ENCODE data around the gene PNKD. TPM values are rescaled to one million over a fixed set of nuclear protein-coding genes. Genes with fewer than 3 reads are reported as not detected.

The PNKD gene
- total RNA-seq, 1 experiment from 2014 or later = 54.2 TPM

DNA sequence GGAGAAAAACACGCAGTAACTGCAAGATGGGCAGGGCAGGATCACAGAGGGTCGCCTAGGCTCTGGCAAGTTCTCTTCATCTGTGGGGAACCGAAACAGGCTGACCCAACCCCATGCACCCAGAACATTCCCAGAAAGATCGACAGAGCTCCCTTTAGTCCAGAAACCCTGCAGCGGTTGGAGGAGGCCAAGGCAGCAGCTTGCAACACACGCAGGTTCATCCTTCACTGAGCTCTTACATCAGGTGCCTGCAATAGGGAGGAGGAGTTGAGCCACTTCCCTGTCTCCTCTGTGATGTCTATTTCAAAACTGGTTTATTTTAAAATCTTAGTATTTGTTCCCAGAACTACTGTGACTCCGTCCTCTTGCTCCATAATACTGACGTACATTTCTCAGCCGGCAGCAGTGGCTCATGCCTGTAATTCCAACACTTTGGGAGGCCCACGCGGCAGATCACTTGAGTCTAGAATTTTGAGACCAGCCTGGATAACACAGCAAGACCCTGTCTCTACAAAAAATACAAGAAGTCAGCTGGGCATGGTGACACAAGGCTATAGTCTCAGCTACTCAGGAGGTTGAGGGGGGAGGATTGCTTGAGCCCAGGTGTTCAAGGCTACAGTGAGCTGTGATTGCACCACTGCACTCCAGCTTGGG is 100.2 kb downstream of the PNKD start:
- DNase-seq (ENCODE audit: low read depth) = no peak

DNA sequence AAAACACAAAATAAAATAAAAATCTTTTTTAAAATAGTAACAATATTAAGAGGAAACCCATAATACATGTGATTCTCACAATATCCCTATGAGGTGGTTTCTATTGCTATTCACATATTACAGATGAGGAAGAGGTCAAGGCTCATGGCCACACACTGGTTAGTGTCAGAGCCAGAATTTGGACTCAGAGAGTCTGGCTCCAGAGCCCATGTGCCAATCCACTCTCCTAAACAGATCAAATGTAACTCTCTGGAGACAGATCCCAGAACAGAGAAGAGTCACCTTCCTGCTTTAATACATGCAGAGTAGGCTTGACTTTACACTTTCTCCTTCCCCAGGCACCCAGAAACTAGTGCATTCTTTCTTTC is 101.6 kb downstream of the PNKD start:
- DNase-seq (ENCODE audit: low read depth) = no peak

DNA sequence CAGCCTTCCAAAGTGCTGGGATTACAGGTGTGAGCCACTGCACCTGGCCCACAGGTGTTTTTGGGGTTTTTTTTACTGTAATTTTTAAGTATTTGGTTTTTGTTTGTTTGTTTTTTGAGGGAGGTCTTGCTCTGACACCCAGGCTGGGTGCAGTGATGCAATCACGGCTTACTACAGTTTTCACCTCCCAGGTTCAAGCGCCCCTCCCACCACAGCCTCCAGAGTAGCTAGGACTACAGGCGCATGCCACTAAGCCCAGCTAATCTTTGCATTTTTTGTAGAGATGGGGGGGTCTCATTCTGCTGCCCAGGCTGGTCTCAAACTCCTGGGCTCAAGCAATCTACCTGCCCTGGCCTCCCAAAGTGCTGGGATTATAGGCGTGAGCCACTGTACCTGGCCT is 104.5 kb downstream of the PNKD start:
- DNase-seq (ENCODE audit: low read depth) = no peak

DNA sequence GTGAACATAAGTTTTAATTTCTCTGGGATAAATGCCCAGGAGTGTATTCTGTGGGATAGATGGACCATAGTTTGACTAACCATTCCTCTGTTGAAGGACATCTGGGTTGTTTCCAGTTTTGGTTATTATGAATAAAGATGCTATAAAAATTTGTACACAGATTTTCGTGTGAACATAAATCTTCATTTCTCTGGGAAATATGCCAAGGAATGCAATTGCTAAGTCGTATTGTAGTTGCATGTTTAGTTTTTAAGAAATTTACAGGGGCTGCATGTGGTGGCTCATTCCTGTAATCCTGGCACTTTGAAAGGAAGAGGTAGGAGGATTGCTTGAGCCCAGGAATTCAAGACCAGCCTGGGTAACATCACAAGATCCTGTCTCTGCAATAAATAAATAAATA is 104.9 kb downstream of the PNKD start:
- DNase-seq (ENCODE audit: low read depth) = peak; percentile 41

DNA sequence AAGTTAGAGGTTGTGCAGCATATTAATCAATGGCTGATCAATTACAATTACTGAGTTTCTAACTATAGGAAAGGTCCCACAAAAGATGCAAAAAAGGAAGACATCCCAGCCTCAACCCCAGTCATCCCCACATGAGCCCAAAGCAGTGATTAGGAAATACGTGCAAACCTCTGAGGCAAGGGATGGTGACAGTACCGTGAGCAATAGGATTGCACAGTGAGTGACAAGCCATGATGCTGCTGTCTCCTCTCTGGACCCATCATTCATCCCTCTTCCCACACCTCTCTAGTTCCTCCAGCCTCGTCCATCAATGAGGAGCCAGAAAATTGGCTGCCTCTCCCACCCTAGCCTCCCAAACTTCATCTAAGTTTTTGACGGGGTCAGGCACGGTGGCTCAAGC is 107.7 kb downstream of the PNKD start:
- DNase-seq (ENCODE audit: low read depth) = no peak

DNA sequence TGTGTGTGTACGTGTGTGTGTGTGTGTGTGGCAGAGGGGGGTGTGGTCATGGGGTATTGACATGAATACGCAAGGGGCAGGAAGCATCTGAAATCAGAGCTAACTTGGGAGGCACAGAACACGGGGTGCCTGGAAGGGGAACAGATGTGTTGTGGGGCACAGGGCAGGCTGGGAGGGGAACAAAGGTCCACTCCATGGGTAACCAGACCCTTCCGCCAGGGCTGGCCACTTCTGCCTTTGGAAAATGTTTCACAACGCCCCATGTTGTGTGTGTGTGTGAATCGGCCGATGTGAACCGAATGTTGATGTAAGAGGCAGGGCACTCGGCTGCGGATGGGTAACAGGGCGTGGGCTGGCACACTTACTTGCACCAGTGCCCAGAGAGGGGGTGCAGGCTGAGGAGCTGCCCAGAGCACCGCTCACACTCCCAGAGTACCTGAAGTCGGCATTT is 111.6 kb downstream of the PNKD start, which contains the start of gene SLC11A1:
TSS of gene SLC11A1 (plus strand) at position 358 of the 451 bp plus-strand sequence. CDS start 96 bp downstream, outside the sequence.
- no peak for DNase-seq (ENCODE audit: low read depth)

DNA sequence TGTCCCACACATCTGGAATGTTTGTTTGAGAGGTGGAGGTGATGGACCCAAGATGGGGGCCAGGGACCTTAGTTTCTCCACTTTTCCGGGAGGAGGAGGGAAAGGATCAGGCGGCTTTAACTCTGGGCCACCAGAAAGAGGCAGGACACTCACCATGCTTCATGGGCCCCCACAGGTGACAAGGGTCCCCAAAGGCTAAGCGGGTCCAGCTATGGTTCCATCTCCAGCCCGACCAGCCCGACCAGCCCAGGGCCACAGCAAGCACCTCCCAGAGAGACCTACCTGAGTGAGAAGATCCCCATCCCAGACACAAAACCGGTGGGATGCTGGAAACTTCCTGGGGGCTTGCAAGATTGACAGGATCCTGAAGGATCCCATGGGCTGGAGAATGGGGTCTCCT is 112.5 kb downstream of the PNKD start:
- DNase-seq (ENCODE audit: low read depth) = no peak

DNA sequence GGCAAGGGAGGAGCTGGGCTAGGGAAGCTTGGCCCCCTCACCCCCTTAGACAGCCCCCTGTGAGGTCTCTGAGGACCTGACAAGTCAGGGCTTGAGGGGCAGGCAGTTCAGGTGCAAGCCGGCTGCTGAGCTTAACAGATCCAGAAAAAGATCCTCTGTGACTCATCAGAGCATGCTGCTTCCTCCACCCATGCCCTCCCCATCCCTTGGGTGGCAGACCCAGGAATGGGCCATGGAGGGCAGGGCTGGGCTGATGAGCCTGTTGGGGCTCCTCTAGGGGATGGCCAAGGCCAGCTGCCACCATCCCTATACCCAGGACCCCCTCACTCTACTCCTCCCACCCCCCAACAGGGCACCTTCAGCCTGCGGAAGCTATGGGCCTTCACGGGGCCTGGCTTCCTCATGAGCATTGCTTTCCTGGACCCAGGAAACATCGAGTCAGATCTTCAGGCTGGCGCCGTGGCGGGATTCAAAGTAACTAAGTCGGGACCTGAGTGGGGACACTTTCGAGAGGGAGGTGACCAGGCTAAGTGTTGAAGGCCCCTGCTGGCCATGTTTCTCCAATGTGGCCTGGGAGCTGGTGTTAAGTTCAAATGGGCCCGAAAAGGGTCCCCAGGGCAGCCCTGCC is 113.7 kb downstream of the PNKD start:
- peak; percentile 19 for DNase-seq (ENCODE audit: low read depth)

DNA sequence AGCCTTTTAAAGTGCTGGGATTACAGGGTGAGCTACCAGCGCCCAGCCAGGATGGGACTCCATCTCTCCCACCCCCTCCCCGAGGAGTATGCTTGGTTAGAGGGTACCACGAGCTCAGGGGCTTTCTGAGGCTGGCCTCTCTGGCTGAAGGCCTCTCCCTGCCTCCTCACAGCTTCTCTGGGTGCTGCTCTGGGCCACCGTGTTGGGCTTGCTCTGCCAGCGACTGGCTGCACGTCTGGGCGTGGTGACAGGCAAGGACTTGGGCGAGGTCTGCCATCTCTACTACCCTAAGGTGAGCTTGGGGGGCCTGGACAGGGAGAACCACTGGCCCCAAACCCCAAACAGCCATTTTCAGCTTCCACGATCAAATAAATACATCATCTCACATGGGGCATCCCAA is 114.7 kb downstream of the PNKD start:
- DNase-seq (ENCODE audit: low read depth) = no peak

DNA sequence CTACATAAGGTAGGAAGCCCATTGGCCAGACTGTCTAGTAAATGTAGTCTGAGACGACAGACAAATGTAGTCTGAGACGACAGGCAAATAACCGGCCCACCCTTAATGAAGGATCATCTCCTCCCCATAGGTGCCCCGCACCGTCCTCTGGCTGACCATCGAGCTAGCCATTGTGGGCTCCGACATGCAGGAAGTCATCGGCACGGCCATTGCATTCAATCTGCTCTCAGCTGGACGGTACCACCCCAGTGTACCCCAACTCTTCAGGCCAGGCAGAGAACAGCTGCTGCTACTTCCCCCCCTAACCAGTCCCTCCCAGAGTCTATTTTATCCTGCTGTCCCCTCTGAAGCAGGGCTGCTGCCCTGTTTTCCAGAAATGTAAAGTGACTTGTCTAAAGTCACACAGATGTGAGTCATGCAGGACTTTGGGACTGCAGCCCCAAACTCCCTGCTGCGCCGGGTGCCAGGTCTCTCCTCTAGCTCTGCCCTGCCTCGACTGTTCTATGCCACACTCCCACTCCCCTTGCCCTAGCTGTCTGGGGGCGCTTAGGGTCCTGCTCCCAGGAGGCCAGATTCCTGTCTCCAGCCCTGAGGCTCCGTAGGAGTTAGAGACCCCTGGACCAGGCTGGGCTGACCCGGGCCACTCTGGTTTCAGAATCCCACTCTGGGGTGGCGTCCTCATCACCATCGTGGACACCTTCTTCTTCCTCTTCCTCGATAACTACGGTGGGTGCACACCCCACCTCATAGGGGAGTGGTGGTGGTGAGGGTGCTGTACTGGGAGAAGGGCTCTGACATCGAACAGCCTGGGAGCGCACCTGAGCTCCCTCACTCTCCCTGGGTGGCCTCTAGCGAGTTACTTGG is 116.4 kb downstream of the PNKD start:
- DNase-seq (ENCODE audit: low read depth) = no peak

DNA sequence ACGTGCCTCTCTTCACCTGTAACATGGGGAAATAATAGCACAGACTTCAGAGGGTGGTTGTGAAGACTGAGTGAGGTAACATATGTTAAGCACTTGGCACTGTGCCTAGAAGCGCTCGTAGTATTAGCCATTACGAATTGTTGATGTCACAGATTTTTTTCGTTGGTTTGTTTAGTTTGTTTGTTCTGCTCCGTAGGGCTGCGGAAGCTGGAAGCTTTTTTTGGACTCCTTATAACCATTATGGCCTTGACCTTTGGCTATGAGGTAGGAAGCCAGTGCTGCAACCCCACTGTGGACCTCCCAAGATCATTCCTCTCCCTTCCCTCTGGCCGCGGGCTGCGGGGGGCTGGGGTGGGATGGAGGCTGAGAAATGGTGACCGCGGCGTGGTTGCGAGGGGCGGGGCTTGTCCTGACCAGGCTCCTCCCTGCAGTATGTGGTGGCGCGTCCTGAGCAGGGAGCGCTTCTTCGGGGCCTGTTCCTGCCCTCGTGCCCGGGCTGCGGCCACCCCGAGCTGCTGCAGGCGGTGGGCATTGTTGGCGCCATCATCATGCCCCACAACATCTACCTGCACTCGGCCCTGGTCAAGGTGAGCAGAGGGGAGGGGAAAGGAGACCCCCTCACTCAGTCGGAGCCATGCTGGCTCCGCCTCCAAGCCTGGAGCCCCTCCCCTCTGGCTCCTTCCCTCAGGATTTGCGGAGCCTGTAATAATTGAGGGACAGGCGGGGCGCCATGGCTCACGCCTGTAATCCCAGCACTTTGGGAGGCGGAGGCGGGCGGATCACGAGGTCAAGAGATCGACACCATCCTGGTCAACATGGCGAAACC is 117.3 kb downstream of the PNKD start:
- DNase-seq (ENCODE audit: low read depth) = peak; percentile 28

DNA sequence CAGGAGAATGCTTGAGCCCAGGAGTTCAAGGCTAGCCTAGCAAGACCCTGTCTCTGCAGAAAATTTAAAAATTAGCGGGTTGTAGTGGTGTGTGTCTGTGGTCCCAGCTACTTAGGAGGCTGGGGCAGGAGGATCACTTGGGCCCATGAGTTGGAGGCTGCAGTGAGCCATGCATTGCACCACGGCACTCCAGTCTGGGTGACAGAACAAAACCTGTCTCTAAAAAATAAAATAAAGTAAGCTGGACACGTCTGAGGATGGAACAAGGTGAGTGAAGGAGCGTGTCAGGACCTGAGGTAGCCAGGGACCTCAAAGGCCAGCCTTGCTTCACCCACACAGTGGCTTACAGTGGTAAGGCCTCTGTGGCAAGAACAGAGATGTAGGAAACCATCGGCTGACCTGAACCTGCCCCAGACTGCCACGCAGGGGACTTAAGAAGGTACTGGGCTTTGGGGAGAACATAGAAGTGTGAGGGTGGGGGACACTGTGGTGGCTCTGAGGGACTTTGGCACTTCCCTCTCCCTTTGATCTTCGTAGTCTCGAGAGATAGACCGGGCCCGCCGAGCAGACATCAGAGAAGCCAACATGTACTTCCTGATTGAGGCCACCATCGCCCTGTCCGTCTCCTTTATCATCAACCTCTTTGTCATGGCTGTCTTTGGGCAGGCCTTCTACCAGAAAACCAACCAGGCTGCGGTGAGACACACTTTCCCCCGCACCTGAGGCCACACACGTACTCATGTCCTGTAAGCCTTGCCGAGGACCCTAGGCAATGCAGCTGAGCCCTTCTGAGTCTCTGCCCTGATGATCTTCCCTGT is 119.2 kb downstream of the PNKD start:
- DNase-seq (ENCODE audit: low read depth) = no peak

DNA sequence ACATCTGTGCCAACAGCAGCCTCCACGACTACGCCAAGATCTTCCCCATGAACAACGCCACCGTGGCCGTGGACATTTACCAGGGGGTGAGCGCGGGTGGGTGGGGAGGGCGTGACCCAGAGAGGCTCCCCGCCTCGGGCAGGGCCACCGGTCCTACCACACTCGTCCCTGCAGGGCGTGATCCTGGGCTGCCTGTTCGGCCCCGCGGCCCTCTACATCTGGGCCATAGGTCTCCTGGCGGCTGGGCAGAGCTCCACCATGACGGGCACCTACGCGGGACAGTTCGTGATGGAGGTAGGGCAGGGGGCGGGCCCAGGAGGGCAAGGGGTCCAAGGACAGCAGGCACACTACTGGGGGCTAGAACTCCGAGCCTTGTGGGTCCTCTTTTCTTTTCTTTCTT is 120.9 kb downstream of the PNKD start:
- DNase-seq (ENCODE audit: low read depth) = no peak

DNA sequence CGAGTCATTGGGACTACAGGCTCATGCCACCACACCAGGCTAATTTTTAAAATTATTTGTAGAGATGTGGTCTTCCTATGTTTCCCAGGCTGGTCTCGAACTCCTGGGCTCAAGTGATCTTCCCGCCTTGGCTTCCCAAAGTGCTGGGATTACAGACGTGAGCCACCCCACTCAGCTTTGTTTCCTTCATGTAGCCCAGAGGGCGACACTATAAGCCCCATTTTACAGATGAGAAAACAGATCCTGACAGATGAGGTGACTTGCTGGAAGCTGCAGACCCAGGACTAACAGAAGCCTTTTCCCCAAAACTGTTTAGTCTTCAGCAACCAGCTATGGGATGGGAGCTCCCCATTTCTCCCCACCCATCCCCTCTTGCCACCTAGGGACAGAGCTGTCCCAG is 122.1 kb downstream of the PNKD start:
- no peak for DNase-seq (ENCODE audit: low read depth)

DNA sequence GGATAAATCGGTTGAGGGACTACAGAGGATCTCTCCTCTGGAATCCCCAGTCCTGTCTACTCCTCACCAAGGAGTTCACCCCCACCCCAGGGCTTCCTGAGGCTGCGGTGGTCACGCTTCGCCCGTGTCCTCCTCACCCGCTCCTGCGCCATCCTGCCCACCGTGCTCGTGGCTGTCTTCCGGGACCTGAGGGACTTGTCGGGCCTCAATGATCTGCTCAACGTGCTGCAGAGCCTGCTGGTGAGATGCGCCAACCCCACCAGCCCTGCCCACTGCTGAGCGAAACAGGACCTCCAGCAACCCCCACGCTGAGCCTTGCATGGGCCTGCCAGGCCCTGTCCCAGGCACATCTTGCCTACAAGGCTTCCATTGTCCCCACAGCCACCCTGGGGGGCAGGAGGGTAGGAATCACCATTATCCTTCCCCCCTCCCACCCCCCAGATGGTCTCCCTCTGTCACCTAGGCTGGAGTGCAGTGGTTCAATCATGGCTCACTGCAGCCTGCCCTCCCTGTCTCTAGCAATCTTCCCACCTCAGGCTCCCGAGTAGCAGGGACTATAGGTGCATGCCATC is 122.7 kb downstream of the PNKD start:
- DNase-seq (ENCODE audit: low read depth) = no peak

DNA sequence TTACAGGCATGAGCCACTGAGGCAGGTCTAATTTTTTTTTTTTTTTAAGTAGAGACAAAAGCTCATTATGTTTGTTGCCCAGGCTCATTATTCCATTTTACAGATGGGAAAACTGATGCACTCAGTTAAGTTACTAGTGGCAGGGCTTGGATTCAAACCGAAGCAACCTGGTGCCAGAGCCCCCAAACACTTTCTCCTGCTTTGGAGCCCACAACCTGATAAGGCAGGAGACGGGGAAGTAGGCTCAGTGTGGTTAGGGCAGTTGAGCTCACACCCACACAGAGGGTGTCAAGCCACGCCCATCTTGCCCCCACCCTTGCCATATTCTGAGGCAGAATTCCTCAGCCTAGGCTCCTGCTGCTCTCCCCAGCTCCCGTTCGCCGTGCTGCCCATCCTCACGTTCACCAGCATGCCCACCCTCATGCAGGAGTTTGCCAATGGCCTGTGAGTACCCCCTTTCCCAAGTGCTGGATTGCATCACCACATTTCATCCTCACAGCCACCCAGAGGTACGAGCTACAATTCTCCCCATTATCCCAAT is 123.5 kb downstream of the PNKD start:
- DNase-seq (ENCODE audit: low read depth) = no peak

DNA sequence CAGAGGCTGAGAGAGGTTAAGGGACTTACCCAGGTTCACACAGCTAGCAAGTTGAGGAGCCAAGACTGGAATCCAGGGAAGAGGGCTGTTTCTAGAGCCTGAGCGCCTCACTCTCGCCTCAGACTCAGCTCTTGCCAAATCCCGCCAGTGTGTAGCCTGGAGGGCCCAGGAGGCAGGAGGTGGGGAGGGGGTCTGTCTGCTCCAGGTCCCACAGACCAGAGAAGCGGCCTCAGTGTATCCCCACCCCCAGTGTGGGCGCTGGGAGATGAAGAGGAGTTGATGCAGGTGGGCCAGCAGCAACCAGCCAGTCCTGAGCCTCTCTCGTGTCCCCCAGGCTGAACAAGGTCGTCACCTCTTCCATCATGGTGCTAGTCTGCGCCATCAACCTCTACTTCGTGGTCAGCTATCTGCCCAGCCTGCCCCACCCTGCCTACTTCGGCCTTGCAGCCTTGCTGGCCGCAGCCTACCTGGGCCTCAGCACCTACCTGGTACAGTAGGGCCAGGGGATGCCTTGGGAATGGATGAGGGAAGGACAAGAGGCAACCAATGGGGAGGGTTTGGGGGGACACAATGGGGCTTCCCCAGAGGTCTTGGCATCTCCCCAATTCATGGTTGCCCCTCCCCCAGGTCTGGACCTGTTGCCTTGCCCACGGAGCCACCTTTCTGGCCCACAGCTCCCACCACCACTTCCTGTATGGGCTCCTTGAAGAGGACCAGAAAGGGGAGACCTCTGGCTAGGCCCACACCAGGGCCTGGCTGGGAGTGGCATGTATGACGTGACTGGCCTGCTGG is 124.2 kb downstream of the PNKD start:
- DNase-seq (ENCODE audit: low read depth) = no peak

DNA sequence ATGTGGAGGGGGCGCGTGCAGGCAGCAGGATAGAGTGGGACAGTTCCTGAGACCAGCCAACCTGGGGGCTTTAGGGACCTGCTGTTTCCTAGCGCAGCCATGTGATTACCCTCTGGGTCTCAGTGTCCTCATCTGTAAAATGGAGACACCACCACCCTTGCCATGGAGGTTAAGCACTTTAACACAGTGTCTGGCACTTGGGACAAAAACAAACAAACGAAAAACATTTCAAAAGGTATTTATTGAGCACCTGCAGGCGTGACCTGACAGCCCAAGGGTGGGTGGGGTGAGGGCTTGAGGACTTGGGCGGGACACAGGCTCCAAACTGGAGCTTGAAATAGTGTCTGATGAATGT is 124.7 kb downstream of the PNKD start:
- no peak for DNase-seq (ENCODE audit: low read depth)

DNA sequence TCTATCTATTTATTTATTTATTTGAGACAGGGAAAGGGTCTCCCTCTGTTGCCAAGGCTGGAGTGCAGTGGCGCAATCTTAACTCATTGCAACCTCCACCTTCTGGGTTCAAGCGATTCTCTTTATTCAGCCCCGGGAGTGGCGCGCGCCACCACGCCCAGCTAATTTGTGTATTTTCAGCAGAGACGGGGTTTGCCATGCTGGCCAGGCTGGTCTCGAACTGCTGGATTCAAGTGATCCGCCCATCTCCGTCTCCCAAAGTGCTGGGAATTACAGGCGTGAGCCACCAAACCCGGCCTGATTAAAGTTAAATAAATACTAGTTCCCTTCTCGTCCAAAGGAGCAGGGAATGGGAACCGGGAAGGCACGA is 125.1 kb downstream of the PNKD start:
- no peak for DNase-seq (ENCODE audit: low read depth)
